ENCODE results near the gene UBXN11.

The UBXN11 gene

GRCh38 chr1:26252718-26253117 is 53.7 kb downstream of the UBXN11 start:
- Histone ChIP-seq H3K9ac (ENCODE audit: low read depth, low read length) (no peak overlapping the region), H3K4me1 (ENCODE audit: insufficient read depth, low read length) (no peaks in the 10 kb centered on the region), H3K27me3 (ENCODE audit: insufficient read depth, low read length) (no peaks in the 10 kb centered on the region), H3K9me3 (ENCODE audit: insufficient read depth, low read depth, low read length) (no peaks in the 10 kb centered on the region; the same call in 1 of the 2 replicates), H3K4me3 (ENCODE audit: low read length) (no peak overlapping the region), H3K27ac (ENCODE audit: low read depth, low read length) (no peak overlapping the region), H3K36me3 (ENCODE audit: insufficient read depth, low read length) (peaks cover 72% of the 10 kb centered on the region)
- WGBS: 92% methylated on average over 6 of the region's 7 CpGs

GRCh38 chr1:26239936-26240335 is 66.5 kb downstream of the UBXN11 start:
- Histone ChIP-seq H3K4me1 (ENCODE audit: insufficient read depth, low read length) (0 out of 2 replicates have a peak, but pooled peaks cover 4% of the 10 kb centered on the region), H3K9ac (ENCODE audit: low read depth, low read length) (no peak overlapping the region), H3K36me3 (ENCODE audit: insufficient read depth, low read length) (peaks cover 45% of the 10 kb centered on the region), H3K27me3 (ENCODE audit: insufficient read depth, low read length) (no peaks in the 10 kb centered on the region), H3K9me3 (ENCODE audit: insufficient read depth, low read depth, low read length) (no peaks in the 10 kb centered on the region), H3K27ac (ENCODE audit: low read depth, low read length) (no peak overlapping the region), H3K4me3 (ENCODE audit: low read length) (no peak overlapping the region)
- WGBS: 92% methylated on average over 3 of the region's 4 CpGs

GRCh38 chr1:26237230-26237966 is 69.0 kb downstream of the UBXN11 start:
- Histone ChIP-seq H3K27me3 (ENCODE audit: insufficient read depth, low read length) (0 out of 2 replicates have a peak, but pooled peaks cover under 1% of the 10 kb centered on the region), H3K4me3 (ENCODE audit: low read length) (no peak overlapping the region), H3K9me3 (ENCODE audit: insufficient read depth, low read depth, low read length) (no peaks in the 10 kb centered on the region), H3K9ac (ENCODE audit: low read depth, low read length) (no peak overlapping the region), H3K27ac (ENCODE audit: low read depth, low read length) (no peak overlapping the region), H3K36me3 (ENCODE audit: insufficient read depth, low read length) (peaks cover 25% of the 10 kb centered on the region), H3K4me1 (ENCODE audit: insufficient read depth, low read length) (0 out of 2 replicates have a peak, but pooled peaks cover 4% of the 10 kb centered on the region)
- 87% methylated on average over 6 of the region's 6 CpGs for WGBS

GRCh38 chr1:26234644-26235370 is 71.6 kb downstream of the UBXN11 start:
- Histone ChIP-seq H3K36me3 (ENCODE audit: insufficient read depth, low read length) (peaks cover 12% of the 10 kb centered on the region; the same call in 1 of the 2 replicates), H3K4me3 (ENCODE audit: low read length) (peak overlapping the region; percentile 95), H3K9me3 (ENCODE audit: insufficient read depth, low read depth, low read length) (no peaks in the 10 kb centered on the region), H3K27ac (ENCODE audit: low read depth, low read length) (peak overlapping the region; percentile 5), H3K4me1 (ENCODE audit: insufficient read depth, low read length) (0 out of 2 replicates have a peak, but pooled peaks cover 4% of the 10 kb centered on the region), H3K27me3 (ENCODE audit: insufficient read depth, low read length) (0 out of 2 replicates have a peak, but pooled peaks cover 6% of the 10 kb centered on the region), H3K9ac (ENCODE audit: low read depth, low read length) (peak overlapping the region; percentile 83)
- WGBS: 3% methylated on average over 28 of the region's 30 CpGs

- 0 out of 2 replicates have a peak, but pooled peaks cover 10% of the 10 kb centered on the region for H3K36me3 ChIP-seq (ENCODE audit: insufficient read depth, low read length)
- H3K27me3 ChIP-seq (ENCODE audit: insufficient read depth, low read length): 0 out of 2 replicates have a peak, but pooled peaks cover 6% of the 10 kb centered on the region
- H3K4me1 ChIP-seq (ENCODE audit: insufficient read depth, low read length): 0 out of 2 replicates have a peak, but pooled peaks cover 4% of the 10 kb centered on the region
- peak within 1 kb of the TSS; percentile 5 for H3K27ac ChIP-seq (ENCODE audit: low read depth, low read length)
- no peaks in the 10 kb centered on the region for H3K9me3 ChIP-seq (ENCODE audit: insufficient read depth, low read depth, low read length)
- H3K9ac ChIP-seq (ENCODE audit: low read depth, low read length): peak within 1 kb of the TSS; percentile 83
- H3K4me3 ChIP-seq (ENCODE audit: low read length): peak within 1 kb of the TSS; percentile 95
- WGBS: under 1% methylated on average over 73 of the region's 73 CpGs
Measured at GRCh38 chr1:26233903-26234643, 72.4 kb downstream of the UBXN11 start, which contains the start of gene CEP85. TSS of gene CEP85 (plus strand) at chr1:26234200. CDS start at chr1:26239784, 5,584 bp downstream.

Data from HUES64 (cell line).